ENCODE measurements around the gene FAM25G.
"Not testable (repeated sequence)": the region's sequence is repeated elsewhere in the genome, so short reads cannot be mapped to it uniquely, and the experiment has no call there.

DNA sequence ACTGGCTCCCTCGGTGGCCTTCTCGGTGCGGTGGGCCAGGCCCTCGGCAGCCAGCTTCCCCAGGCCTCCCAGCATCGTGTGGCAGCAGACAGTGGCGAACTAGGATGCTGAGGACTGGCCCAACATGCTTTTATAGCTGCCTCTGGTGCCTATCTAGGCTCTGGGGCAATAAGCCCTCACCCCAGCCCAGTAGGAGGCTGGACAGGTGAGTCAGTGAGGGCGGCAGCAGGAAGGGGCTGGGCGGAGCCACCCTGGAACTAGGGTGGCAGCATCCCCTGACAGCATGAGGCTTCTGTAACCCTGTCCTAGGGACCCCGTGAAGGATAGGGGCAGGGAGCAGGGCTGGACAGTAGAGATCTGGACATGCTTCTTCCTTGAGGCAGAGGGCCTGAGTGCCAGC is at the start of gene FAM25G:
- TF ChIP-seq CTCF, POLR2A (IDR thresholded peaks at IDR 0.05): not testable (repeated sequence)
